ENCODE results near the gene MBD6.

The MBD6 gene, protein sequence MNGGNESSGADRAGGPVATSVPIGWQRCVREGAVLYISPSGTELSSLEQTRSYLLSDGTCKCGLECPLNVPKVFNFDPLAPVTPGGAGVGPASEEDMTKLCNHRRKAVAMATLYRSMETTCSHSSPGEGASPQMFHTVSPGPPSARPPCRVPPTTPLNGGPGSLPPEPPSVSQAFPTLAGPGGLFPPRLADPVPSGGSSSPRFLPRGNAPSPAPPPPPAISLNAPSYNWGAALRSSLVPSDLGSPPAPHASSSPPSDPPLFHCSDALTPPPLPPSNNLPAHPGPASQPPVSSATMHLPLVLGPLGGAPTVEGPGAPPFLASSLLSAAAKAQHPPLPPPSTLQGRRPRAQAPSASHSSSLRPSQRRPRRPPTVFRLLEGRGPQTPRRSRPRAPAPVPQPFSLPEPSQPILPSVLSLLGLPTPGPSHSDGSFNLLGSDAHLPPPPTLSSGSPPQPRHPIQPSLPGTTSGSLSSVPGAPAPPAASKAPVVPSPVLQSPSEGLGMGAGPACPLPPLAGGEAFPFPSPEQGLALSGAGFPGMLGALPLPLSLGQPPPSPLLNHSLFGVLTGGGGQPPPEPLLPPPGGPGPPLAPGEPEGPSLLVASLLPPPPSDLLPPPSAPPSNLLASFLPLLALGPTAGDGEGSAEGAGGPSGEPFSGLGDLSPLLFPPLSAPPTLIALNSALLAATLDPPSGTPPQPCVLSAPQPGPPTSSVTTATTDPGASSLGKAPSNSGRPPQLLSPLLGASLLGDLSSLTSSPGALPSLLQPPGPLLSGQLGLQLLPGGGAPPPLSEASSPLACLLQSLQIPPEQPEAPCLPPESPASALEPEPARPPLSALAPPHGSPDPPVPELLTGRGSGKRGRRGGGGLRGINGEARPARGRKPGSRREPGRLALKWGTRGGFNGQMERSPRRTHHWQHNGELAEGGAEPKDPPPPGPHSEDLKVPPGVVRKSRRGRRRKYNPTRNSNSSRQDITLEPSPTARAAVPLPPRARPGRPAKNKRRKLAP

DNA sequence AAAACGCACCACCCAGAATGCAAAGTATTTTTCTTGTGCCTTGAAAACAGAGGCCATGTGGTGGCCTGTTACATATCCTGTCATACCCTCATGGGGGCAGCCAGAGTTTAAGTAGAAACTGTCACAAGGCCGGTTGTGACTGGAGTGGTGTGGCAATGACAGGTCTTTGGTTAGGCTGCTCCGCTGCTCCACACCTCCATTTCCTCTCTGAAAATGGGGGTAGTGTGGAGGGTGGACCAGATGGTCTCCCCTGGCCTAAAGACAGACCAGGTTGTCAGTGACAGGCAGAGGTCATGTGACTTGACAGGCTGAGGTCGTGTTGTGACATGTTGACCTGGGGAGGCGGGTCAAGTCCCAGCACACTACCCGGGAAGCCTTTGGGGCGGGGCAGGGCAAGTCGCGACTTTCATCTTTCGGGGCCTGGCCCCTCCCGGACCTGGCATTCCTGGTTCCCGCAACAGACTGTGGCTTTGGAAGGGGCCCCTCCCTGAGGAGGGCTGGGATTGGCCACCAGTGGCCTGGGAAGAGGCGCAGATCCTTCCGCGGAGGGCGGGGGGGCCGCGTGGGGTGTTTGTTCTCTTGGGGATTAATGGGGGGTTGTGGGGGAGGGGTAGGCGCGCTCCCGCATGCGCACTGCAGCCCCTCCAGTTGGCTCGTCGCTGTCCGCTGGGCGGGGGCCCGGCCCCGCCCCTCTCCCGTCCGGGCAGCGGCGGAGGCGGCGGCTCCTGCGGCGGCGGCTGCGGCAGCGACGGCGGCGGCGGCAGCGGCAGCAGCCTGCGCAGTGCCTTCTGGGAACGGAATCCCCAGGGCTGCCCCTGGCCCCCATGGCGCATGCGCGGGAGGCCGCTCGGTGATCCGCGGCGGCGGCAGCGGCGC lies at the start of gene MBD6:
TSS of gene MBD6 (plus strand) at position 814 of the 876 bp plus-strand sequence. CDS start 1,480 bp downstream, outside the sequence.
- intact Hi-C loops (cut with DNase I), result no loop called here
- peak; percentile 84 to 97 (median 92) for DNase-seq

GRCh38 chr12:57473392-57473791 lies 49.2 kb upstream of the MBD6 start:
- DNase-seq, result no peak
- intact Hi-C loops (cut with DNase I), result no loop called here

GRCh38 chr12:57473886-57474285 lies 48.7 kb upstream of the MBD6 start:
- intact Hi-C loops (cut with DNase I), result no loop called here
- DNase-seq, result no peak

DNA sequence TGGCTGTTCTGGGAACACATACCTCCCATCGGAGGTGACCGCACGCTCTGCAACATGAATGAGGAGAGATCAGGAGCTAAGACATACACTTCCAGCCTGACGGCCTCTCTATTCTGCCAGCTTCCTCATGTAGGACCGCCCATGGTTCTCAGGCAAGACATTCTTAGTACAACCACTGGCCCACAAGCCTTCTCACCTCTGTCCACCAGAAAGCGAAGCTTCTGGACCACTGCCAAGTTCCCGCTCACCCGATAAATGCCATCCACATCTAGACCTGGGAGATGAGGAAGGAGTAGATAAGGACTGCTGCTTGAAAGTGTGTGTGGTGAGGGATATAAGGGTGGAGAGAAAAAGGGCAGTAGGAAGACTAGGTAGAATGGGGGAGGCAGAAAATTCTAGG lies 48.2 kb upstream of the MBD6 start:
- DNase-seq, result no peak
- intact Hi-C loops (cut with DNase I), result no loop called here

DNA sequence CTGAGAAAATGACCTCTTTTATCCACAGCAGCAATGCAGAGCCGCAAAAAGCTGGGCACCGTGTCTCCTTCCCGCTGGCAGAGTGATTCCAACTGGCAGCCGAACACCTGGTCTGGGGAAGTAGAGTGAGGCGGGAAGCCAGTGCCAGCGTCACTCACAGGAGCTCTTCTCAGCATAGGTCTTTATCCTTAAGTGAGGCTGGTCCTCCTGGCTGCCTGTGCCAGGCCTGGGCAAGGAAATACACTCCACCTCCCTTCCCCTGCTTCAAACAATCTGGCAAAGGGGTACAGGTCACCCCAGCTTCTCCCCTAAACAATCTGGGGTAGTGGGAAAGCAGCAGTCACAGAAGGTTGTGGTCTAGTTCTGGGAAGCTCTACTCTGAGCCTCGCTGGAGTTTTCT lies 47.8 kb upstream of the MBD6 start:
- intact Hi-C loops (cut with DNase I), result no loop called here
- no peak for DNase-seq

- intact Hi-C loops (cut with DNase I), result no loop called here
- peak in 1 of 42 donors; percentile 3 for DNase-seq
Observed at GRCh38 chr12:57475271-57476161, 47.1 kb upstream of the MBD6 start.

DNA sequence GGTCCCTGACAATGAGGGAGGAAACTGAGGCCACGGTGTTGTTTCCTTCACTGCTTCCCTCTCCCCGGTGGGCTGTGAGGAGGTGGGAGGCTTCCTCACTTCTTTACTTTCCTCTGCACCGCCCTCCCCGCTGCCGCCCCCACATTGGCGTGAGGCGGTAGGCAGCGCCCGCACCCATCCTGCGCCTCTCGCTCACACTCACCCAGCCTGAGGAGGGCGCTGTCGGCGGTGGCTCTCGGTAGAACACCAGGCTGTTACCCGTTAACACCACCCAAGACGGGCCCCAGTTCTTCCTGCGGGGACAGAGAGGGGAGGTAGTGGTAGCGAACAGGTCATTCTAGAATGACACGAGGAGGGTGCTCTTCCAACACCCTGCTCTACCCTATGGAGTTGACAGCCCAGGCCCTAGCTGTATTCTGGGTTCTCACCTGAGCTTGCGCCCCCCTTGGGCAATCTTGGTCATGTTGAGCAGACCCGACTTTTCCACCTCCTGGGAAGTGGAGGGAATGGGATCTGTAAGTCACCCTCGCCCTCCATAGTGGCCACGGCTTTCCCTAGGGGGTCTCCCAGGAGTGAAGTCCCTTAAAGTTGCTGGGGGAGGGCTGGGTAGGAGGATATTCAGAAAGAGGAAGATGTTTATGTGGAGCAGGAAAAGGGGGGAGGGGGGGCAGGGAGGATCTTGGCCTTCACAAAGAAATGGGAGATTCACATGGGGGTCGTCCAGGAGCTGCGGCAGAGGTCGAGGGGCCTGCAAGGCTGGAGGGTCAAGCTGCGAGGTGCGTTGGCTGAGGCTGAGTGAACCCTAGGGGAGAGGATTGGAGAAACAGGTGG lies 46.2 kb upstream of the MBD6 start:
- peak in 1 of 42 donors; percentile 6 for DNase-seq
- intact Hi-C loops (cut with DNase I), result no loop called here

DNA sequence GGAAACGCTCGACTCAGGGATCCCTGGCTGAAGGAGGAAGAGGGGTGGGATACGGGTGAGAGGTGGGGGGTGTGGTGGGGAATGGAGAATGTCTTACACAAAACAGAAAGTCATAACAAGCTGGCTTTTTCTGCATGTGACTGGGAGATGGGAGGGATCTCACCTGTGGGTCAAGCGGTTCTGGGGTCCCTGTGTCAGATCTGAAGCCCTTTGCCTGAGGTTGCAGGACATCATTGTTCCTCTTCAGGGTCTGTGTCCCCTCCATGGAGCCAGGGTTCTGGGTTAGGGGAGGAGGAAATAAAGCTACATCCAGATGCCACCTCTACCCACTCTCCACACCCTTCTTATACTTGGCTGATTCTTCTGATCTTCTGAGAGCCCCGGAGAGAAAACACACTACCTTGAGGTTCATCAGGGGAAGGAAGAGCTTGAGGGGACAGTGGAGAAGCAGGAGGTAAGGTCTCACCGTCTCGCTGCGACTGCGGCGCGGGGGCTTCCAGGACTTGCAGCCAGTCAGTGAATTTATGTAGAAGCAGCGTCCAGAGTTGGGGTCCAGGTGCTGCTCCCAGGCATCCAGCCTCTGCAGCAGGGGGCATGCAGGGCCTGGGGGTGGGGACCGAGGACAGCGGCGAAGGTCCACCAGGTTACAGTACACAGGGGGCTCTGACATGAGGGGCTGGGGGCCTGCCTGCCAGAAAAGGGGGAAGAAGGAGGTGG lies 45.5 kb upstream of the MBD6 start:
- intact Hi-C loops (cut with DNase I), result no loop called here
- no peak for DNase-seq

DNA sequence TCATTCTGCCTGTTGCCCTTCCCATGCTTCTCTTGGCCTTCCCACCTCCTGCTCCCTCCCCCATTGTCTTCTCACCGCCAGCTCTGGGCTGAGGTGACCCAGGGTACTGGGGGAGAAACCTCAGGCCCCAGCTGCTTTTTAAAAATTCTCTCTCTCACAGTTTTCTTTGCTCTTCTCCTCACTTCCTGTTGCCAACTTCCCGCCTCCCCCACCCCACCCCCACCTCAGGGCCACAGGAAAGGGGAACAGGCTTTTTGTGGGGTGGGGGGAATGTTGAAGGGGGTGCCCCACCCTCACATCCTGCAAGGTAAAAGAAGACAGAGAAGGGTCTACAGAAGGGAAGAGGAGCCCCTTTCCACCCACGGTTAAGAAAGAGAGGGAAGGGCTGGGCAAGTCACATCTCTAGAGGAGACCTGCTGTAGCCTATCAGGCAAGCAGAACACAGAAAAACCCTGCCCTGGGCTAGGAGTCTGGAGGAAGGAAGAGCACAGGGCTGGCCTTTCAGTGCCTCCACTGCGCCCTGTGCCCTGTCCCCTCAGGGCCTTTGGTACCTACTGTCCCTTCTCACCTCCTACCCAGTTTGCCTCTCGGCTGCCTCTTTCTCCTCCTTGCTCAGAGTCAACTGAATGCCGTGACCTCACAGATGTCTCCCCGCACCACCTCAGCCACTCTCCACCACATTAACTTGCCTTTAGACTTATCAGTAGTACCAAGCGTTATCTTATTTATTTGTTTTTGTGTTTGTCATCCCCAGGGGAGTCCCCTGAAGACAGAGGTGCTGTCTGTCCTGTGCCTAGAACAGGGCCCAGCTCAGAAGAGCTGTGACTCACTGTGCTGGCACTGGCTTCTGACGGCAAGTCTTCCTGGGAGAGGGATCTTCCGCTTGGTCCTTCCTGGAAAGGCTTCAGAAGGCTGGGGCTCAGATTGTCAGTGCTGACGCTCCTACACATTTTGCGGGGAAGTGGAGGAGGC lies 44.6 kb upstream of the MBD6 start:
- intact Hi-C loops (cut with DNase I), result no loop called here
- DNase-seq, result no peak

GRCh38 chr12:57479043-57479375 lies 43.6 kb upstream of the MBD6 start:
- intact Hi-C loops (cut with DNase I), result no loop called here
- DNase-seq, result no peak

DNA sequence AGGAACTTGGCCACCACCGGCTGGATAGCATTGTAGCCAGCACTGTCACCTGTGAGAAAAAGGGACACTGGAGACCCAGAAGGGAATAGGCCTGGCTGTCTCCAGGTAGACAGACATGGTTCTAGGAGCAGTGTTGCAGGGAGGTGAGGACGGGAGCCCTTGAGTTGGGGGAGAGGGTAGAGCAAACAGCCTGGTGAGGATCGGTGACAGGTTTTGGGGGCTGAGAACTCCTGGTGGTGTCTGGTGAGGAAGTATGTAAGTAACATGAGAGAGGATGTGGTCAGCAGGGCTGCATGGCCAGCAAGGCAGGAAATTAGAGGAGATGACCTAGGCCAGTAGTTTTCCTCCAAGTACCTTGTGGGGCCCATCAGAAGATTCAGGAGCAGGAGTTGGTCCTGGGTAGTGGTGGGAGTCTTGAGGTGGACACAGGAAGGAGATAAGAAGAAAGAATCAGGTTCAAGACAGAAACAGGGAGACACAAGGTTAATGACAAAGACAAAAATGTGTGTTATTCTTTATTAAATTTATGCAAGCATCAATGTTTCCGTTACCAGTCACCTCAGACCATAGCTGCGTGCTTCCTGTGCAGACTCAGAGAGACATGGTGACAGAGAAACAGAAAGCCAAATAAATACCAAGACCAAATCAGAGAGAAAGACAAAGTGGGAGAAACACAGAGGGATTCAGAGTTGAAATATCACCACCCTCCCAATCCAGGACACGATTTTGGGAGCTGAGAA lies 43.1 kb upstream of the MBD6 start, which contains the start of gene ARHGAP9:
TSS of gene ARHGAP9 (minus strand) at position 491 of the 740 bp plus-strand sequence. CDS start at position 31, 460 bp downstream.
- DNase-seq, result peak in 2 of 42 donors; percentile 10 to 24
- intact Hi-C loops (cut with DNase I), result no loop called here

DNA sequence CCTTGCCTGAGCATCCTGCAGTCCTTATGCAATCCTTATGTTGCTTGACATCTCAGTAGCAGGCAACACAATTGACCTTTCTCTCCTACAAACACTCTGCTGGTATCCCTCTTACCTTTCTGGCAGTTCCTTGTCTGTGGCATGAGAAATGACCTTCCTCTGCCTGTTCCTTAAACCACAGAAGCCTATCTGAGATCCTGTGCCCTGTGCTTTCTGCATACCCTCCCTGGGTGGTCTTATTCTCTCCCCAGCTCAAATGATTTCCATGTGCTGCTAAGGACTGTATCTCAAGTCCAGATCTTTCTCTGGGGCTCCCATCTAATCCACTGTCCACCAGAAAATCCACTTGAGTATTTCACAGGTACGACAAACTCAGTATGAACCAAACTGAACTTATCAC lies 41.0 kb upstream of the MBD6 start:
- intact Hi-C loops (cut with DNase I), result no loop called here
- no peak for DNase-seq

GRCh38 chr12:57483466-57483865 lies 39.2 kb upstream of the MBD6 start:
- intact Hi-C loops (cut with DNase I), result no loop called here
- no peak for DNase-seq

GRCh38 chr12:57485695-57486094 lies 36.9 kb upstream of the MBD6 start:
- intact Hi-C loops (cut with DNase I), result no loop called here
- DNase-seq, result no peak

All from head of caudate nucleus (tissue), 42 donors.